HG03025 (cell line): ENCODE results near the gene S100A1.
A peak's percentile ranks its signal among the peaks of the same experiment; 100 is the strongest.
"Not testable (repeated sequence)": the region's sequence is repeated elsewhere in the genome, so short reads cannot be mapped to it uniquely, and the experiment has no call there.

ENCODE experiments used
- ATAC-seq: cut with Tn5 transposase; IDR thresholded peaks from one replicate; pipeline ENCODE4 v1.9.1; 2021; ENCODE audit warnings: mild to moderate bottlenecking, moderate library complexity; ENCODE audit not compliant: unreplicated experiment, low FRiP score

Gene S100A1

GRCh38 chr1:153627715-153628626 is at the start of gene S100A1:
Gene S100A1, plus strand, starts transcription at chr1:153628434. Its CDS starts 2,088 bp downstream, at chr1:153630522.
- no peak for ATAC-seq

DNA sequence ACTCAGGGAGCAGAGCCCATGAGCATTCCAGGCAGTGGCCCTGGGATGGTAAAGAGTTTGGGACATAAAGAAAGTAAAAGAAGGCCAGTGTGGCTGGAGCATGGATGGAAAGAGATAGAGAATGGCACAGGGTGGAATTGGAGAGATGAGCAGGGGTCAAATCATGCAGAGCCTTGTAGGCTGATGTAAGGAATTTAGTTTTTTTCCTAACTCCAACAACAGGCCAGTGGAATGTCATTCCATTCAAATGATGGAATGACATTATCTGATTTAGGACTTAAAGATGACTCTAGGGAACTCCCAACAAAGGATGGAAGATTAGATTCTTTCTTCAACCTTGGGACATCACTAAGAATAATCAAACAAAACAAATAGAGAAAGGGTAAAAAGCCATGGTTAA is 49.7 kb upstream of the S100A1 start:
- ATAC-seq: no peak

- ATAC-seq: no peak
Observed at GRCh38 chr1:153578936-153579335, 49.3 kb upstream of the S100A1 start.

GRCh38 chr1:153582836-153583235 is 45.4 kb upstream of the S100A1 start:
- ATAC-seq: not testable (repeated sequence)

DNA sequence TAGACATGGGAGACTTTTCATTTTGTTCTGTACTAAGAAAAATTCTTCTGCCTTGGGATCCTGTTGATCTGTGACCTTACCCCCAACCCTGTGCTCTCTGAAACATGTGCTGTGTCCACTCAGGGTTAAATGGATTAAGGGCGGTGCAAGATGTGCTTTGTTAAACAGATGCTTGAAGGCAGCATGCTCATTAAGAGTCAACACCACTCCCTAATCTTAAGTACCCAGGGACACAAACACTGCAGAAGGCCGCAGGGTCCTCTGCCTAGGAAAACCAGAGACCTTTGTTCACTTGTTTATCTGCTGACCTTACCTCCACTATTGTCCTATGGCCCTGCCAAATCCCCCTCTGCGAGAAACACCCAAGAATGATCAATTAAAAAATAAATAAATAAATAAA is 44.7 kb upstream of the S100A1 start:
- not testable (repeated sequence) for ATAC-seq

GRCh38 chr1:153583976-153584375 is 44.3 kb upstream of the S100A1 start:
- ATAC-seq: no peak

DNA sequence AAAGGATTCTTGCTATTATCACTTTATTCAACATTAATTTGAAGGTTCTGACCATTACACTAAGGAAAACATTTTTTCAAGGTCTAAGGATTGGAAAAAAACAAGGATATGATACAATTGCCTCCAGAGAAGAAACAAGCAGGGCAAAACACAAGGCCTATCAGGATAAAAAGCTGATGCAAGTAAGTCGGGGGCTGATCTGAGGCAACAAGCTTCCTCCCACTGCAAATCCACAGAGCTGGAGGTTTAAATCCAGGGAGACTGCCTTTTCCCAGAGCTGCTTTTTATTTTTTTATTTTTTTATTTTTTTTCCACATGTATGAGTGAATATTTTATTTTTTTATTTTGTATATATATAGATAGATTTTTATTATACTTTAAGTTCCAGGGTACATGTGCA is 43.2 kb upstream of the S100A1 start:
- ATAC-seq: no peak

- ATAC-seq: no peak
Observed at GRCh38 chr1:153586347-153586746, 41.9 kb upstream of the S100A1 start.

GRCh38 chr1:153587314-153587713 is 40.9 kb upstream of the S100A1 start:
- ATAC-seq: no peak

DNA sequence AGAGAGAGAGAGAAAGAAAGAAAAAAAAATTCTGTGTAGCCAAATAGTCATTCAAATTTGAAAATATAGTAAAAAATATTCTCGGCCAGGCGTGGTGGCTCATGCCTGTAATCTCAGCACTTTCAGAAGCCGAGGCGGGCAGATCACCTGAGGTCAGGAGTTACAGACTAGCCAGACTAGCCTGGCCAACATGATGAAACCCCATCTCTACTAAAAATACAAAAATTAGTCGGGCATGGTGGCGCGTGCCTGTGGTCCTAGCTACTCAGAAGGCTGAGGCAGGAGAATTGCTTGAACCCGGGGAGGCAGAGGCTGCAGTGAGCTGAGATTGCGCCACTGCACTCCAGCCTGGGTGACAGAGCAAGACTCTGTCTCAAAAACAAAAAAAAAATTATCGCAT is 40.2 kb upstream of the S100A1 start:
- ATAC-seq: not testable (repeated sequence)

GRCh38 chr1:153588482-153588881 is 39.8 kb upstream of the S100A1 start:
- no peak for ATAC-seq

DNA sequence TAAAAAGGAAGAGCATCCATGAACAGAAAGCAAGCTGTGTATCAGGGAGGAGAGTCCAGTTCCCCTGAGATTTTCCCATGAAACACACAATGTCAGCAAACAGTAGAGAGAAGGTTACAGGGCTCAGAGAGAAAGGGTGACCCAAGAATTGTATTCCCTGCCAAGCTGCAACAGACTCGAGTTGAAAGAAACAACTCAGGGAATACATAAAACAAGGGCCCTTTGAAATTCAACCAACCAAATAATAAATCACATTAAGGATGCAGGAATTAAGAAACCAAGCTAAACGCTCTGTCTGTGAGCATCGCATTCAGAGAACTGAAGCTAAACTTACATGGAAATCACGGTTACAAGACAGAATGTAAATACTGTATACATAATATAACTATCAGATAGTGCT is 35.5 kb upstream of the S100A1 start:
- no peak for ATAC-seq

- ATAC-seq: no peak
Observed at GRCh38 chr1:153597206-153597605, 31.0 kb upstream of the S100A1 start.

DNA sequence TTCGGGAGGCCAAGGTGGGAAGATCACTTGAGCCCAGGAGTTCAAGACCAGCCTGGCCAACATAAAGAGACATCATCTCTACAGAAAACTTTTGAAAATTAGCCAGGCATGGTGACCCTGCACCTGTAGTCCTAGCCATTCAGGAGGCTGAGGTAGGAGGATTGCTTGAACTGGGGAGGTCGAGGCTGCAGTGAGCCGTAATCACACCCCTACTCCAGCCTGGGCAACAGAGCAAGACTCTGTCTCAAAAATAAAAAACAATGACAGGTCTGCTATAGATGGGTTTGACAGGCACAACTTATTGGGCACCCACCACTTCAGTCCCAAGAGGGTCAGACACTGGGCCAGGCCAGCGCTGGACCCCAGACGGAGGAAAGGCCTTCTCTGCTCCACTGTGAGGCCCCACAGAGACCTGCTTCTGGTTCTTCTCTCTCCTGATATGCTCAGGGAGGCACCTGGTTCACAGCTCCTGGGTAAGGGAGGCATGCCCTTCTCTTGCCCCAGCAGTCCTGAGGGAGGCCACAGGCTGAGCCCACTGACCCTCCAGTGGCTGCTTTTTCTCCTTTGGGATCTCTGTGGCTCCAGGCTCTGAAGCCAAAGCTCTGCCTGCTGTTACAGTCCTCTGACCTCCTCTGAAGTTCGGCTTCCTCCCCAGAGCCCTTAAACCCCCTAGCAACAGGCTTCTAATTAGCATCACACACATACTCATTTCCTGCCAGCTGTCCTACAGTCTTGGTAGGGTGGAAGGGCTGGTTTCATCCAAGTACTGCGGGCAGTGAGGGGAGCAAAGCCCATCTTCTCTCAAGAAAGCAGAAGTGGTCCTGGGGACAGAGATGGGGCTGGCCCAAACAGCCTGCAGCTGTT is 29.7 kb upstream of the S100A1 start:
- peak; percentile 95 for ATAC-seq

DNA sequence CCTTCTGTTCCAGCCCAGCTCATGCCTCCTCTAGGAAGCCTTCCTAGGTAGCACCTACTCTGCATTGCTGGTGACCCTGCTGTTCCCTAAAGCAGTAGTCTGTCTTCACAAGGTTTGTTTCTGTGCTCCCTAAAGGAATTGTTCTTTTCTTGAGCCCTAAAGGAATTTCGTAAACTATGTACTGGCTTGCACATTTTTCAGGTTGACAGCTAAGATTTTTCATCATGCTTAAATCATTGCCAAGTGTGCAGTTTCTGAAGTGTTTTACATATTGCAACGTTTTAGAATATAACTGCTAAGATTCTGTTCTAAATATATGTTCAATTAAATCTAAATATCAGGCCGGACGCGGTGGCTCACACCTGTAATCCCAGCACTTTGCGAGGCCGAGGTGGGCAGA is 28.4 kb upstream of the S100A1 start:
- ATAC-seq: no peak

DNA sequence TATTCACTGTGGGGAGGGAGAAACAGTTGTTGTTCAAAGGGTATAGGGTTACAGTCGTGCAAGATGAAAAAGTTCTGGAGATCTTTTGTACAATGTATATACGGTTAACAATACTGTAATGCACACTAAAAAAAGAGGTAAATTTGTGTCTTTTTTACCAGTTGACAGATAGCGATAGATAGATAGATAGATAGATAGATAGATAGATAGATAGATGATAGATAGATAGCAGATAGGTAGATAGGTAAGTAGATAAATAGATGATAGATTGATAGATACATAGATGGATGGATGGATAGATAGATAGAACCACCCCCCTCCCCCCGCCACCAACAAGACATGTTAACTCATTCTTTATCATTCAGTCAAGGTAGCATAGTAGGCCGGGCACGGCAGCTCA is 25.5 kb upstream of the S100A1 start:
- ATAC-seq: no peak

- ATAC-seq: no peak
Observed at GRCh38 chr1:153606194-153606593, 22.0 kb upstream of the S100A1 start.

- ATAC-seq: no peak
Observed at GRCh38 chr1:153607381-153607780, 20.9 kb upstream of the S100A1 start.

DNA sequence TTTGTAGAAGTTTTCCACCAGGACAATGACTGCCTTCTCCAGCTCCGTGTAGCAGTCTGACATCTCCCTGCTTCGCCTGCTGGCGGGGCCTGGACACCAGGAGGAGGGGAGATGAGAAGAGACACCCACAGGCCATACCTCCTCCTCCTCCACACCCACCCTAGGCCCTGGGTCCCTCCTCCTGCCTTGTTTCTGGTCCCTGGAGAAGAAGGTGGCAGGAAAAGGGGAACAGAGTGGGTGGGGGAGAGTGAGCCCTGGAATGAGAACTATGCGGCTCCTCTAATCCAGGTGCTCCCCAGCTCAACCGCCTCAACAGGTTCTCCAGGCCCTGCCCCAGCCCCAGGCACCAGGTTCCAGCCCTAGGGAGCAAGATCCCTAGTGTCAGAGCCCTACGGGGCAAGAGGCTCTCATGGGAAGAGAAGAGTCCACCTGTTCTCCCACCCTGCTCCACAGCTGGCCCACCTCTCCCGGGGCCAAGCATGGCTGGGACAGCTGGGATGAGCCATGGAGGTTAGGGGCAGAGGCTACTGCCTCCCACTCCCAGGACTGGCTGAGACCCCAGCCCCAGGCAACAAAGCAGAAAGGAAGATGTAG is 20.0 kb upstream of the S100A1 start:
- no peak for ATAC-seq

- ATAC-seq: no peak
Observed at GRCh38 chr1:153608742-153609584, 19.3 kb upstream of the S100A1 start.
